BJ (cell line): ENCODE measurements around the gene LPGAT1. TPM values are rescaled to one million over a fixed set of nuclear protein-coding genes. Genes with fewer than 3 reads are reported as not detected.

ENCODE experiments used
- CTCF ChIA-PET: fragments of 350-600 bp; formaldehyde crosslinking; extraction: SDS; loops from one replicate; lab custom pipeline; 2021; ENCODE audit warnings: antibody characterized with exemption, inconsistent platforms; lab: Yijun Ruan, JAX
- POLR2A ChIA-PET: fragments of 300-600 bp; sonication (Branson Sonifier 250); formaldehyde crosslinking; extraction: SDS; loops from one replicate; lab custom pipeline; 2021; ENCODE audit warnings: antibody characterized with exemption; lab: Charles Lee
- DNase-seq: peaks from one replicate; pipeline ENCODE4 v3.0.0-alpha.2; 2011; ENCODE audit warnings: low read depth
- H3K27me3 ChIP-seq: 2 replicates; pipeline ENCODE4 v1.6.0; 2011; ENCODE audit warnings: low read length; ENCODE audit not compliant: control insufficient read depth, insufficient read depth
- H3K36me3 ChIP-seq: 2 replicates; pipeline ENCODE4 v1.5.1; 2011; ENCODE audit warnings: low read length; ENCODE audit not compliant: control insufficient read depth, insufficient read depth
- H3K4me3 ChIP-seq: 2 replicates; pipeline ENCODE4 v1.5.1; 2011; ENCODE audit warnings: low read depth, mild to moderate bottlenecking, control low read depth, low read length
- CTCF ChIP-seq: IDR thresholded peaks from 2 replicates; pipeline ENCODE4 v1.5.1; 2011; ENCODE audit warnings: low read depth, mild to moderate bottlenecking, control low read depth, inconsistent platforms, low read length, moderate library complexity; ENCODE audit not compliant: insufficient read depth
- polyA plus RNA-seq: library from polyadenylated mRNA; depleted of rRNA; stranded (reverse); fragments of >200 nt; gene quantifications from 2 replicates; pipeline ENCODE4 v1.2.3, GENCODE V29; 2011

The LPGAT1 gene
- polyA plus RNA-seq, 1 experiment = 7.7 TPM

DNA sequence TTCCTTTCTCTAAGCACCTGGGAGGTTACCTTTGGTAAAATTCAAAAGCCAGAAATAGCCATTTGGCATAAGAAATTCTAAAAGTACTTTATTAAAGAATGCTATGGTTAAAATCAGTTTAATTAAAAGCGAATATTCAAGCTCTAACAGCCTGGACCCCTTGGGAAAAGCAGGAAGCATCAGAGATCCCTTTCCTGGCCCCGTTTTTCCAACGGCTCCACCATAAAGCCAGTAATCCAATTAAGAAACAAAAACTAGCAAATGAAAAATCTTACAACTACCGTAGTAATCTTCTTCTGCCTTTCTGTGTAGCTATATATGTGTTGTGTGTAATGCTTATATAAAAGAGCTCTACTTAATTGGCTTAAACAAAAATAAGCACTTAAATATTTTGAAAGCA, 121.6 kb downstream of the LPGAT1 start:
- ChIA-PET CTCF (interaction anchor here (3.3 kb wide), 1 partner anchor 11 kb away, joined by 23 read pairs; no protein-coding TSS in a partner anchor), POLR2A (interaction anchor here (0.6 kb wide), 1 partner anchor 10 kb away, joined by 4 read pairs; no protein-coding TSS in a partner anchor)
- no peak for TF ChIP-seq CTCF

GRCh38 chr1:211708006-211708405, 122.6 kb downstream of the LPGAT1 start:
- no peak overlapping the region for H3K4me3 ChIP-seq
- no peak for DNase-seq
- no peaks in the 10 kb centered on the region for H3K36me3 ChIP-seq
- TF ChIP-seq CTCF = no peak
- ChIA-PET POLR2A (no interaction called here), CTCF (interaction anchor here (3.3 kb wide), 1 partner anchor 10 kb away, joined by 23 read pairs; no protein-coding TSS in a partner anchor)
- peaks cover 4% of the 10 kb centered on the region for H3K27me3 ChIP-seq

More for the DNA sequence above, 121.6 kb downstream of the LPGAT1 start:
- H3K4me3 ChIP-seq = no peak overlapping the region
- no peak for DNase-seq
- no peaks in the 10 kb centered on the region for H3K27me3 ChIP-seq
- H3K36me3 ChIP-seq = no peaks in the 10 kb centered on the region

- POLR2A ChIA-PET = no interaction called here
- CTCF ChIA-PET = interaction anchor here (1.0 to 1.5 kb wide), 2 partner anchors 25 to 329 kb away, joined by 3 to 5 read pairs; no protein-coding TSS in a partner anchor
- no peaks in the 10 kb centered on the region for H3K36me3 ChIP-seq
These were observed 125.0 kb downstream of the LPGAT1 start for GRCh38 chr1:211705467-211706091.

GRCh38 chr1:211704543-211704942, 126.0 kb downstream of the LPGAT1 start:
- no peak for DNase-seq
- no peak for TF ChIP-seq CTCF
- ChIA-PET POLR2A (no interaction called here), CTCF (no interaction called here)
- Histone ChIP-seq H3K36me3 (no peaks in the 10 kb centered on the region), H3K27me3 (peaks cover 4% of the 10 kb centered on the region), H3K4me3 (no peak overlapping the region)

More at GRCh38 chr1:211705467-211706091, 125.0 kb downstream of the LPGAT1 start:
- DNase-seq = no peak
- TF ChIP-seq CTCF = no peak
- Histone ChIP-seq H3K4me3 (no peak overlapping the region), H3K27me3 (peaks cover 4% of the 10 kb centered on the region)

GRCh38 chr1:211703812-211704537, 126.6 kb downstream of the LPGAT1 start:
- H3K36me3 ChIP-seq = no peaks in the 10 kb centered on the region
- CTCF ChIA-PET = no interaction called here
- no peak for TF ChIP-seq CTCF
- peaks cover 5% of the 10 kb centered on the region for H3K27me3 ChIP-seq
- no peak for DNase-seq
- POLR2A ChIA-PET = no interaction called here
- H3K4me3 ChIP-seq = no peak overlapping the region
